GM12878 (cell line): ENCODE measurements around the gene TMEM179B. TPM values are rescaled to one million over a fixed set of nuclear protein-coding genes. Genes with fewer than 3 reads are reported as not detected.
A peak's percentile ranks its signal among the peaks of the same experiment; 100 is the strongest.

ENCODE experiments used
- ASH2L ChIP-seq: fragments of 300-600, 200-600 bp; sonication (generic); IDR thresholded peaks from 2 replicates; pipeline ENCODE4 v1.6.1; 2017; ENCODE audit warnings: low read depth, mild to moderate bottlenecking, borderline replicate concordance
- BHLHE40 ChIP-seq, 2 experiments: fragments of 450-650 bp in 1 of 2; IDR thresholded peaks; 2 replicates each; pipeline ENCODE4 v1.6.1; 2011 to 2017; ENCODE audit warnings: low read depth in 2 of 2, borderline replicate concordance in 1 of 2, improper control_type of control experiment in 1 of 2, low read length in 1 of 2, mild to moderate bottlenecking in 1 of 2
- BRCA1 ChIP-seq: IDR thresholded peaks from 2 replicates; pipeline ENCODE4 v1.6.1; 2011; ENCODE audit warnings: low read depth, low read length, improper control_type of control experiment
- E2F4 ChIP-seq: IDR thresholded peaks from 2 replicates; pipeline ENCODE4 v1.6.1; 2012; ENCODE audit warnings: low read depth, low read length, improper control_type of control experiment
- E4F1 ChIP-seq: fragments of 450-650 bp; IDR thresholded peaks from 2 replicates; pipeline ENCODE4 v1.6.1; 2018; ENCODE audit warnings: borderline replicate concordance, mild to moderate bottlenecking; ENCODE audit not compliant: partially characterized antibody
- KLF5 ChIP-seq: fragments of 450-650 bp; IDR thresholded peaks from 2 replicates; pipeline ENCODE4 v1.6.1; 2014; ENCODE audit warnings: mild to moderate bottlenecking; ENCODE audit not compliant: partially characterized antibody
- LARP7 ChIP-seq: fragments of 450-650 bp; IDR thresholded peaks from 2 replicates; pipeline ENCODE4 v1.6.1; 2017; ENCODE audit warnings: mild to moderate bottlenecking
- NKRF ChIP-seq: fragments of 450-650 bp; conservative IDR thresholded peaks from 2 replicates; pipeline ENCODE4 v1.6.1; 2017; ENCODE audit warnings: mild to moderate bottlenecking, moderate library complexity
- SIN3A ChIP-seq: IDR thresholded peaks from 2 replicates; pipeline ENCODE4 v1.6.1; 2012; ENCODE audit warnings: low read depth, low read length, improper control_type of control experiment
- SMAD1 ChIP-seq: fragments of 450-650 bp; IDR thresholded peaks from 2 replicates; pipeline ENCODE4 v1.6.1; 2018; ENCODE audit warnings: mild to moderate bottlenecking, low read depth; ENCODE audit not compliant: partially characterized antibody
- SMAD5 ChIP-seq: IDR thresholded peaks from 2 replicates; pipeline ENCODE4 v1.6.1; 2016; ENCODE audit warnings: antibody characterized with exemption, low read depth
- TARDBP ChIP-seq: IDR thresholded peaks from 2 replicates; pipeline ENCODE4 v1.6.1; 2016; ENCODE audit warnings: borderline replicate concordance
- USF1 ChIP-seq: IDR thresholded peaks from 2 replicates; pipeline ENCODE4 v1.6.1; 2011; ENCODE audit warnings: borderline replicate concordance, low read depth, mild to moderate bottlenecking, moderate library complexity, mixed read lengths, low read length; ENCODE audit not compliant: insufficient read depth; ENCODE audit errors: extremely low read length
- ZBED1 ChIP-seq: IDR thresholded peaks from 2 replicates; pipeline ENCODE4 v1.6.1; 2016; ENCODE audit warnings: borderline replicate concordance
- ZNF622 ChIP-seq: fragments of 450-650 bp; IDR thresholded peaks from 2 replicates; pipeline ENCODE4 v1.6.1; 2017; ENCODE audit warnings: mild to moderate bottlenecking, inconsistent platforms
- ZNF687 ChIP-seq: fragments of 450-650 bp; IDR thresholded peaks from 2 replicates; pipeline ENCODE4 v1.6.1; 2017; ENCODE audit warnings: mild to moderate bottlenecking, moderate library complexity
- polyA plus RNA-seq, 11 experiments: library from polyadenylated mRNA; depleted of rRNA in 4 of 11; unstranded in 6 of 11; stranded (reverse) in 5 of 11; fragments of >200 nt; fragmentation: Nextera tagmentation in 4 of 11; fragmentation: Illumina TruSeq in 1 of 11; extraction: Ambion mirVana in 4 of 11; extraction: Trizol in 1 of 11; gene quantifications; 1 replicate in 1 of 11; 2 replicates in 10 of 11; pipeline versions ENCODE4 v1.2.1 to v1.2.3, GENCODE V29; 2011 to 2016; ENCODE audit warnings: inconsistent platforms in 2 of 11, missing spikeins in 2 of 11, low read depth in 1 of 11
- total RNA-seq, 4 experiments: library from RNA; depleted of rRNA in 3 of 4; stranded (reverse); fragments of >200 nt in 3 of 4; fragmentation: Illumina TruSeq in 1 of 4; extraction: Trizol in 1 of 4; gene quantifications; 2 replicates each; pipeline versions ENCODE4 v1.2.1 to v1.2.3, GENCODE V29; 2013 to 2021

TMEM179B gene
- total and polyA plus RNA-seq, 10 of the 15 experiments (the other 5 are each of a cell fraction or from before 2014, with no cell fraction given): 21.7 to 82.4 (median 42.0) TPM

GRCh38 chr11:62805076-62805892, 18.1 kb downstream of the TMEM179B start, which contains the start of gene NXF1 (continued):
- TF ChIP-seq ASH2L: peak; percentile 77; the same call in 1 of the 2 replicates
- no peak for TF ChIP-seq ZNF622
- TF ChIP-seq E2F4: peak; percentile 50; the same call in 1 of the 2 replicates
- TF ChIP-seq NKRF: peak; percentile 97
- peak; percentile 99 for TF ChIP-seq SMAD5
- peak; percentile 57; the same call in 1 of the 2 replicates for TF ChIP-seq ZBED1
- peak; percentile 96 for TF ChIP-seq ZNF687
- TF ChIP-seq SIN3A: peak; percentile 95
- TF ChIP-seq LARP7: peak; percentile 93
- TF ChIP-seq E4F1: no peak
- no peak for TF ChIP-seq TARDBP
- TF ChIP-seq BRCA1: no peak
- no peak for TF ChIP-seq USF1
- peak; percentile 82 for TF ChIP-seq KLF5
- TF ChIP-seq BHLHE40 (IDR thresholded peaks at IDR 0.05; ENCODE audit: borderline replicate concordance in 1 of 2, low read depth in 2 of 2, low read length in 1 of 2): peak; percentile 45 to 74; a peak in 2 of 4 replicates
- peak; percentile 74 for TF ChIP-seq SMAD1
